GM15510 (cell line): ENCODE data around the gene UBL4B.

Experiments
- POLR2A ChIP-seq: IDR thresholded peaks from 3 replicates; pipeline ENCODE4 v1.6.1; 2011; ENCODE audit warnings: borderline replicate concordance; ENCODE audit not compliant: insufficient read length; ENCODE audit errors: extremely low read depth

Gene UBL4B

DNA sequence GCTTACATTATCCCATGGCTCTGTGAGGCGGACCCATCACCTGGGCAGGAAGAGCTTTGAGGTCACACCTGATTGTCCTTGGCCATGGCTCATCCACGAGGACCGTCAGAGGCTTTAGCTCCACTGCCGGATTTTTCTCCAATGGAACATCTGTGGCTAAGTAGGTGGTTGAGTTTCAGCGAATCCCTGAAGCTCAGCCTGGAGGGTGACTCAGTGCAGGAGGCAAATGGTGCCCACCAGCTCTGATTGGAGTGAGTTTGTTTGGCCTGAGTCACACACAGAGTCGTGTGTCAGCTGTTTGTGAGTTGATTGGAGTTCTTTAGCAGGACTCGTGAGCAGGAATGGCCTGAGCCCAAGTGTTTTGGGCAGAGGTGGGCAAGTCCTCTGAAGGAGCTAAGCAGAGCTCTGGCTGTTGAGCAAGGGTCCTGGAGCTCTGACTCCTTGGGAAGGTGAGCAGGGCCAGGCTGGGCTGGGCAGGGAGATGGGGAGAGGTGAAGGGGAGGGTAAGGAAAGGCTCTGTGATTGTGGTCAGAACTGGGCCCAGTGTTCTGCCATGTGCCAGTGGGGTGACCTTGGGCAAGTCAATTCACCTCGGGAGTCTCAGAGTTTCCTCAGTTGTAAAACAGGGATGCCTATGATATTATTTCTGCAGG, 40.0 kb downstream of the UBL4B start:
- TF ChIP-seq POLR2A, result no peak

DNA sequence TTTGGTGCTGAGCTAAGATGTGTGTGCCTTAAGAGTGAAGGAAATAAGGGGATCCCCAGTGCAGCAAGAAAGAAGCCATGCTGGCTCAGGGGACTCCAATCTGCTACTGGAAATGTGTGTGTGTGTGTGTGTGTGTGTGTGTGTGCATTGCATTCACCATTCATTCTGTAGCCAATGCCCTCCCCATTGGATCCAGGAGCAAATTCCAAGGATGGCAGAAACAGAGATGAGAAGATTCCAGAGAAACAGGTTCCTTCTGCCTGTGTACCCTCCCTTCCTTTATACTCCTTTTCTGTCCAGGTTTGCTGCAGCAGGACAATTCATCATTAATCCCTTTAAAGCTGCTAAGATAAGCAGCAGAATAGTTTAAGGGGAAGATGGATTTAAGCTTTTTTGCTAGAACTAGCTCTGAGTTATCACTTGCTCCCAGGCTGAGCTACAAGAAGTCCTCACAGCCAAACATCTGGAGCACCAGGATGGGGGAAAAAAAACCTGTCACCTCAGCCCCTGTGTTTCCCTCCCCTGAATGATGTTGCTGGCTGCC, 41.2 kb downstream of the UBL4B start:
- TF ChIP-seq POLR2A, result no peak

DNA sequence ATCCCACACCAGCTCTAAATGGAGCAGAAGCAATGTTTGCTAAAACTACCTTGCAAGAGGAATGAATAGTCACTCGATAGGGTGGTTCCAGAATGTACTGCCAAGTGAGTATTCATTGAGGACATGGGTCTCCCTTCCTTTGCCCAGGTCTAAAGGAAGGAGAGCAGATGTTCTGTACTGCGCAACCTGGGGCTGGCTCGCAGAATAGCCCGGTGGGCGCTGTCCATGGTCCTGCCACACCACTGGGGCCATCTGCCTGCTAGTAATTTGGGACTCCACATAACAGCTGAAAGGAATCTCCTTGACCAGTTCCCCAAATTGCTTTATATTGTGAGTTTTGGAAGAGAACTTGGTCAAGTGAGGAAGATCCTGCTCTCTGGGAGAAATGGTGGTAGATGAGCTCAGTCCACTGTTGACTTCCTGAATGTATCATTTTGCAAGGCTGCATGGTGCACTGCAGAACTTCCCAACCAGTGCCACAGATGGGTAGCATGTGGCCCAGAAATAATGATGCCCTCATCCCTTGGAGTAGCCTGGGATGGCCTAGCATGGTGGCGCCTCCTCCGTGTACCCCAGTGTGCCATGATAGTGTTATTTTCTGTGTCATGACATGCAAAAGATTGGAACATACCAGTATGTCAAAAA, 43.8 kb downstream of the UBL4B start:
- TF ChIP-seq POLR2A, result no peak

DNA sequence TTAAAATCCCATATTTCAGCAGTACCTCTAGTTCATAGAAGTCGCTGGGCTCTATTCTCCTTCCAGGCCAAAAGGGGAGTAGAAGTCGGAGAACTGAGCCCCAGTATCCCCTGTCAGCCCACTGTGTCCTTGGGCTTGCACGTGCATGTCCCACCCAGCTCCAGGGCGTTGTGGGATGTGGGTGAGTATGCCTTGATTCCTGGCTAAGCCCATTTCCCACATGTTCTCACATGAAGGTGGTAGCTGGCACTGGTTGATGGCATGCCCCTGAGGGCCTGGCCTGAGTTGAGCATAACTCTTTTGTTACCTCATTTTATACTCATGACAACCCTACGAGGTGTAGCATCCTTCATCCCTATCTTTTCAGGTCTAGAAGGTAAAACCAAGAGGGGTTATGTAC, 46.0 kb downstream of the UBL4B start:
- TF ChIP-seq POLR2A, result no peak

DNA sequence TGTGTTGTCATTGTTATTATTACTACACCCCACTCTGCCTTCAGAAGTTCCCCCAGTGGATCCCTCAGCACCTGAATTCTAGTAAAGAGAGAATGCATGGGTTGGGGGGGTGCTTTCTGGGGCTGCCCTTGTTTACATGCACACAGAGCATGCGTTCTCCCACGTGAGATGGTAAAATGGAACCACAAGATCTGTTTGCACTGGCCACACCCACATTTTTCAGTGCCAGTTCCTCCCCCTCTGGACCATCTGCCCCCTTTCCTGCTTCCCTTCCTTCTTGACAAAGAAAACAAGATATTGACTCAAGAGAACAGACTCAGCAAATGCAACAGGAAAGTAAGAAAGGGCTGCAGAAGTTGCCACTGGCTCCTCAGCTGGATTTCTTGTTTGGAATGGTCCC, 46.9 kb downstream of the UBL4B start:
- TF ChIP-seq POLR2A, result no peak

DNA sequence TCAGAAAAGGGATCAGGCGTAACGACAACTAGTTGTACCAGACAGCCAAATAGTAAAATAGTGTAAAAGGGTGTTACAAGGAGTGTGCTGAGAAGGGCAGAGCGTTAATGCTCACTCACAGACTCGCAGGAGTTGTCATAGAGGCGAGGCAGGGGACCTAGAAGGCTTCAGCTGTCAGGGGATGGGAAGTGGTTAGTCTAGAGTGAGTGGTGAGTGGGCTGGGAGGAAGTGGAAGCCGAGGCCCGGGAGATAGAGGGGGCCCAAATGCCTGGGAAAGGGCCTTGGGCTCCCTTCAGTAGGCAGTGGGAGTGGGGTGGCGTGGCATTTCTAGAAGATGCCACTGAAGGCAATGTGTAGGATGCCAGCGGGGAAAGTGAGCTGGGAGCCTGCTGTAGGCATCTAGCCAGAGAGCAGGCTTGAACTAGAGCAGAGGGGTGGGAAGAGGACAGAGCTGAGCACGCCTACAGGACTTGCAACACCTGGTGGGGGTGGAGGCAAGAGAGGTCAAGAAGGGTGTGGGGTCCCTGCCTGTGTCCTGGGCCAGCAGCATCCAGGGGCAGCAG, 48.4 kb downstream of the UBL4B start:
- no peak for TF ChIP-seq POLR2A

DNA sequence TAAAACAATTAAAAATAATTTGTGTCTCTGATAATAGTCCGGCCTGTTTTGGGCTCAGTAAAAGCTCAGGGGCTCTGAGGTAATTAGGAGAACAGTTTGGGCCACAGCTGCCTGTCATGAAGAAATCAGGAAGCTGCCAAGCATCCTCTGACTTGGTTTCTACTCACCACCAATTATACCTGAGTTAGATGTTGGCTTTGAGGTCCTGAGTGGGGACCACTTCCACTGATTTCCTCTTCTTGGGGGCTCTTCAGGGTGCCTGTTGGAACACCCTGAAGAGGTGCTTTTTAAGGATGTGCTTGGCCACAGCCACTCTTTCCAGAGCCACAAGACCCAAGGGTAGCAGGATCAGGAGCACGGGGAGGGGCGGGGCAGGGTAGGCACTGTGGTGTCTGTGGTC, 48.9 kb downstream of the UBL4B start:
- no peak for TF ChIP-seq POLR2A

DNA sequence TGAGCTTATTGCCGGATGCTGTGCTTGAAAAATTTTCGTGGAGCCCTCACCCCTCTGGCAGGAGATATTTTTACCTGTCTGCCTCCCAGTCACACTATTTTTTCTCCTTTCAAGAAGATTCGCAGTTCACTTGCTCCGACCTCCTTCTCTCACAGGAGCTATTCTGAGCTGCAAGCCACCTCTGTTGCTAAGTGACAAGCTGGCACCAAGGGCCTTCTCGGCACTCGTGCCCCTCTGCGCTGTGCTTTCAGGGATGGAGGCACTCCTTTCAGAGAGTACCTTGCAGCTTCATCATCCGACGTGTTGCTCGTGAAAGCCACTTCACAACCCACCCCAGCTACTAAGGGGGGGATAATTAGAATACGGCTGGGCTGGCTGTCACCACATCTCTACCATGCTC, 49.6 kb downstream of the UBL4B start:
- TF ChIP-seq POLR2A, result no peak
